ENCODE measurements around the gene PRR14. TPM values are rescaled to one million over a fixed set of nuclear protein-coding genes. Genes with fewer than 3 reads are reported as not detected.

PRR14 gene
- total and polyA plus RNA-seq, 10 of the 15 experiments (the other 5 are each of a cell fraction or from before 2014, with no cell fraction given): 2.5 to 66.8 (median 19.2) TPM

DNA sequence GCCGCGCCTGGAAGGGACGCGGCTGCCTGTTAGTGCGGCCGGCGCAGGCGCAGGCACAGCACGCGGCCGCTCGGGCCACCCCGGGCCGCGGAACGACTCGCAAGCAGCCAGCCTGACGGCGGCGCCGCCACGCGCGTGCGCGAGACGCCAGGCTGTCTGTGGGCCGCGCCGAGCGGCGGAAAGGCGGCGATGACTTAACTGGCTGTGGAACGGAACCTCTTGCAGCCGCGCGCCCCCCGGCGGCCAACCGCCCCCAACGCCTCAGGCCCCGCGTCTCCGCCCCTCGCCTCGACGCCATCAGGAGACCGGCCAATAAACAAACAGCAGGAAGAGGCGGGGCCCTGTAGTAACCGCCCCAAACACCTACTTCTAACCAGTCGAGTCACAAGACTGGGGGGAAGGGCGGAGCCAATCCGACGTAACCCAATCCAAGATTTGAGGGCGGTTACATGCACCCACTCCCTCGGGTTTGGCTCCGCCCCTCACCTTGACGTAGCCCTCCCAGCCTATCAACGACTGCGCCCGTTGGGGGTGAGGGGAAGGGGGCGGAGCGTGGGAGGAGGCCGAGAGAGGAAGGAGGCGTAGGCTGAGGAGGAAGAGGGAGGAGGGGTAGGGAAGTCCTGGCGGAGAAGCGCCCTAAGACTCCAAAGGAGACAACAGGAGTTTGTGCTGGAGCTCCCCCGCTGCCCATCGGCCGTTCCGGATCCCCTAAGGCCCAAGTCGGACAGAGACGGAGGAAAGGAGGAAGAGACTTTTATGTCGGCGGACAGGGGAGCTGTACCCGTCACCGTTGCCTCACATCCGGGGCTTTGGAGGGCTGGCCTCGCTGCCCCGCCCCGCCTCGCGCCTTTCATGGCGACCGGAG lies 7.3 kb downstream of the PRR14 start, which contains the start of gene FBRS (continued):
- TF ChIP-seq, protein P1, sequence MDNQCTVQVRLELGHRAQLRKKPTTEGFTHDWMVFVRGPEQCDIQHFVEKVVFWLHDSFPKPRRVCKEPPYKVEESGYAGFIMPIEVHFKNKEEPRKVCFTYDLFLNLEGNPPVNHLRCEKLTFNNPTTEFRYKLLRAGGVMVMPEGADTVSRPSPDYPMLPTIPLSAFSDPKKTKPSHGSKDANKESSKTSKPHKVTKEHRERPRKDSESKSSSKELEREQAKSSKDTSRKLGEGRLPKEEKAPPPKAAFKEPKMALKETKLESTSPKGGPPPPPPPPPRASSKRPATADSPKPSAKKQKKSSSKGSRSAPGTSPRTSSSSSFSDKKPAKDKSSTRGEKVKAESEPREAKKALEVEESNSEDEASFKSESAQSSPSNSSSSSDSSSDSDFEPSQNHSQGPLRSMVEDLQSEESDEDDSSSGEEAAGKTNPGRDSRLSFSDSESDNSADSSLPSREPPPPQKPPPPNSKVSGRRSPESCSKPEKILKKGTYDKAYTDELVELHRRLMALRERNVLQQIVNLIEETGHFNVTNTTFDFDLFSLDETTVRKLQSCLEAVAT (IDR thresholded peaks at IDR 0.05): peak; percentile 78
- TF ChIP-seq BHLHE40 (IDR thresholded peaks at IDR 0.05; ENCODE audit: borderline replicate concordance in 1 of 2, low read depth in 2 of 2, low read length in 1 of 2) (peak; percentile 36 to 89; a peak in 3 of 4 replicates), CBFB (IDR thresholded peaks at IDR 0.05; ENCODE audit: low read depth) (no peak), KDM1A (IDR thresholded peaks at IDR 0.05; ENCODE audit: borderline replicate concordance) (no peak), KLF5 (IDR thresholded peaks at IDR 0.05; ENCODE audit: partially characterized antibody) (peak; percentile 26), EED (IDR thresholded peaks at IDR 0.05; ENCODE audit: low read depth) (no peak), YBX1 (IDR thresholded peaks at IDR 0.05) (no peak), CHD2 (IDR thresholded peaks at IDR 0.05; ENCODE audit: borderline replicate concordance, low read depth, low read length) (peak; percentile 91), IRF4 (IDR thresholded peaks at IDR 0.05; ENCODE audit: low read depth, low read length) (no peak), DPF2 (IDR thresholded peaks at IDR 0.05) (peak; percentile 40), NR2F1 (conservative IDR thresholded peaks at IDR 0.05) (peak; percentile 53), GATAD2B (conservative IDR thresholded peaks at IDR 0.05; ENCODE audit: low read depth) (no peak; the same call in none of the 2 replicates), STAT3 (IDR thresholded peaks at IDR 0.05; ENCODE audit: low read depth, low read length) (no peak), ASH2L (IDR thresholded peaks at IDR 0.05; ENCODE audit: borderline replicate concordance, low read depth) (no peak), MXI1 (IDR thresholded peaks at IDR 0.05; ENCODE audit: low read depth, low read length) (peak; percentile 87), RAD51 (IDR thresholded peaks at IDR 0.05) (no peak), SMARCA5 (IDR thresholded peaks at IDR 0.05) (peak; percentile 89)
- TF ChIP-seq, protein P2, sequence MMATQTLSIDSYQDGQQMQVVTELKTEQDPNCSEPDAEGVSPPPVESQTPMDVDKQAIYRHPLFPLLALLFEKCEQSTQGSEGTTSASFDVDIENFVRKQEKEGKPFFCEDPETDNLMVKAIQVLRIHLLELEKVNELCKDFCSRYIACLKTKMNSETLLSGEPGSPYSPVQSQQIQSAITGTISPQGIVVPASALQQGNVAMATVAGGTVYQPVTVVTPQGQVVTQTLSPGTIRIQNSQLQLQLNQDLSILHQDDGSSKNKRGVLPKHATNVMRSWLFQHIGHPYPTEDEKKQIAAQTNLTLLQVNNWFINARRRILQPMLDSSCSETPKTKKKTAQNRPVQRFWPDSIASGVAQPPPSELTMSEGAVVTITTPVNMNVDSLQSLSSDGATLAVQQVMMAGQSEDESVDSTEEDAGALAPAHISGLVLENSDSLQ (IDR thresholded peaks at IDR 0.05): peak; percentile 83
- TF ChIP-seq, protein P3, sequence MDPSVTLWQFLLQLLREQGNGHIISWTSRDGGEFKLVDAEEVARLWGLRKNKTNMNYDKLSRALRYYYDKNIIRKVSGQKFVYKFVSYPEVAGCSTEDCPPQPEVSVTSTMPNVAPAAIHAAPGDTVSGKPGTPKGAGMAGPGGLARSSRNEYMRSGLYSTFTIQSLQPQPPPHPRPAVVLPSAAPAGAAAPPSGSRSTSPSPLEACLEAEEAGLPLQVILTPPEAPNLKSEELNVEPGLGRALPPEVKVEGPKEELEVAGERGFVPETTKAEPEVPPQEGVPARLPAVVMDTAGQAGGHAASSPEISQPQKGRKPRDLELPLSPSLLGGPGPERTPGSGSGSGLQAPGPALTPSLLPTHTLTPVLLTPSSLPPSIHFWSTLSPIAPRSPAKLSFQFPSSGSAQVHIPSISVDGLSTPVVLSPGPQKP (IDR thresholded peaks at IDR 0.05; ENCODE audit: low read depth, low read length): peak; percentile 69; the same call in 1 of the 2 replicates
- TF ChIP-seq, protein P4, sequence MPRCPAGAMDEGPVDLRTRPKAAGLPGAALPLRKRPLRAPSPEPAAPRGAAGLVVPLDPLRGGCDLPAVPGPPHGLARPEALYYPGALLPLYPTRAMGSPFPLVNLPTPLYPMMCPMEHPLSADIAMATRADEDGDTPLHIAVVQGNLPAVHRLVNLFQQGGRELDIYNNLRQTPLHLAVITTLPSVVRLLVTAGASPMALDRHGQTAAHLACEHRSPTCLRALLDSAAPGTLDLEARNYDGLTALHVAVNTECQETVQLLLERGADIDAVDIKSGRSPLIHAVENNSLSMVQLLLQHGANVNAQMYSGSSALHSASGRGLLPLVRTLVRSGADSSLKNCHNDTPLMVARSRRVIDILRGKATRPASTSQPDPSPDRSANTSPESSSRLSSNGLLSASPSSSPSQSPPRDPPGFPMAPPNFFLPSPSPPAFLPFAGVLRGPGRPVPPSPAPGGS (IDR thresholded peaks at IDR 0.05; ENCODE audit: borderline replicate concordance, insufficient read depth, low read depth, low read length, poor library complexity, severe bottlenecking): no peak
- TF ChIP-seq, protein P5, sequence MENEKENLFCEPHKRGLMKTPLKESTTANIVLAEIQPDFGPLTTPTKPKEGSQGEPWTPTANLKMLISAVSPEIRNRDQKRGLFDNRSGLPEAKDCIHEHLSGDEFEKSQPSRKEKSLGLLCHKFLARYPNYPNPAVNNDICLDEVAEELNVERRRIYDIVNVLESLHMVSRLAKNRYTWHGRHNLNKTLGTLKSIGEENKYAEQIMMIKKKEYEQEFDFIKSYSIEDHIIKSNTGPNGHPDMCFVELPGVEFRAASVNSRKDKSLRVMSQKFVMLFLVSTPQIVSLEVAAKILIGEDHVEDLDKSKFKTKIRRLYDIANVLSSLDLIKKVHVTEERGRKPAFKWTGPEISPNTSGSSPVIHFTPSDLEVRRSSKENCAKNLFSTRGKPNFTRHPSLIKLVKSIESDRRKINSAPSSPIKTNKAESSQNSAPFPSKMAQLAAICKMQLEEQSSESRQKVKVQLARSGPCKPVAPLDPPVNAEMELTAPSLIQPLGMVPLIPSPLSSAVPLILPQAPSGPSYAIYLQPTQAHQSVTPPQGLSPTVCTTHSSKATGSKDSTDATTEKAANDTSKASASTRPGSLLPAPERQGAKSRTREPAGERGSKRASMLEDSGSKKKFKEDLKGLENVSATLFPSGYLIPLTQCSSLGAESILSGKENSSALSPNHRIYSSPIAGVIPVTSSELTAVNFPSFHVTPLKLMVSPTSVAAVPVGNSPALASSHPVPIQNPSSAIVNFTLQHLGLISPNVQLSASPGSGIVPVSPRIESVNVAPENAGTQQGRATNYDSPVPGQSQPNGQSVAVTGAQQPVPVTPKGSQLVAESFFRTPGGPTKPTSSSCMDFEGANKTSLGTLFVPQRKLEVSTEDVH (IDR thresholded peaks at IDR 0.05; ENCODE audit: low read depth, partially characterized antibody): no peak
